ENCODE data around the gene ARHGEF12. TPM values are rescaled to one million over a fixed set of nuclear protein-coding genes. Genes with fewer than 3 reads are reported as not detected.

Gene ARHGEF12
- total RNA-seq, 3 donors from 2014 or later = 88.2 to 119 (median 114) TPM

DNA sequence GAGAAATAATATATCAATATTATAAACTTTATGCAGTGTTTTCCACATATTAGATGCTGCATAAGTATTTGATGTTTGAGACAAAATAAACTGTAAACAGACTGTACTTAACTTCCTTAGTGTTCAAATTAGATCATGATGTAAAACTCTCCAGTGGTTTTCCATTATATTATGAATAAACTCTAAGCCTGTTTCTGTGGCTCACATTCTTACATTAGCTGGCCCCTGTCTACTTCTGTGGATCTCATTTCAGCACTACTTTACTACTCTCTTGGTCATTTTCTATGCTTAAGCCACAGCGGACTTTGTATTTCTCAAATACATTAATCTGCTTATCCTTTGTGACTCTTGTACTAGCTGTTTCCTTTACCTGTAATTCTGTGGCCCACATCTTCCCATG, 55.6 kb downstream of the ARHGEF12 start:
- TF ChIP-seq, protein P1, sequence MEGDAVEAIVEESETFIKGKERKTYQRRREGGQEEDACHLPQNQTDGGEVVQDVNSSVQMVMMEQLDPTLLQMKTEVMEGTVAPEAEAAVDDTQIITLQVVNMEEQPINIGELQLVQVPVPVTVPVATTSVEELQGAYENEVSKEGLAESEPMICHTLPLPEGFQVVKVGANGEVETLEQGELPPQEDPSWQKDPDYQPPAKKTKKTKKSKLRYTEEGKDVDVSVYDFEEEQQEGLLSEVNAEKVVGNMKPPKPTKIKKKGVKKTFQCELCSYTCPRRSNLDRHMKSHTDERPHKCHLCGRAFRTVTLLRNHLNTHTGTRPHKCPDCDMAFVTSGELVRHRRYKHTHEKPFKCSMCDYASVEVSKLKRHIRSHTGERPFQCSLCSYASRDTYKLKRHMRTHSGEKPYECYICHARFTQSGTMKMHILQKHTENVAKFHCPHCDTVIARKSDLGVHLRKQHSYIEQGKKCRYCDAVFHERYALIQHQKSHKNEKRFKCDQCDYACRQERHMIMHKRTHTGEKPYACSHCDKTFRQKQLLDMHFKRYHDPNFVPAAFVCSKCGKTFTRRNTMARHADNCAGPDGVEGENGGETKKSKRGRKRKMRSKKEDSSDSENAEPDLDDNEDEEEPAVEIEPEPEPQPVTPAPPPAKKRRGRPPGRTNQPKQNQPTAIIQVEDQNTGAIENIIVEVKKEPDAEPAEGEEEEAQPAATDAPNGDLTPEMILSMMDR (IDR thresholded peaks at IDR 0.05) = no peak

GRCh38 chr11:120392314-120392713, 56.1 kb downstream of the ARHGEF12 start:
- H3K9me3 ChIP-seq = no peaks in the 10 kb centered on the region
- H3K4me3 ChIP-seq = no peak overlapping the region
- peaks cover 9% of the 10 kb centered on the region for H3K4me1 ChIP-seq (ENCODE audit: low read depth)
- H3K36me3 ChIP-seq (ENCODE audit: low read depth) = no peaks in the 10 kb centered on the region
- intact Hi-C loops (cut with DNase I, micrococcal nuclease) = loop anchor here in 1 of 2 donors (10.0 kb wide), 1 partner anchor 48 kb away; no protein-coding TSS in a partner anchor
- ATAC-seq (no peak), DNase-seq (no peak)
- TF ChIP-seq, protein P1 (IDR thresholded peaks at IDR 0.05) = no peak

More for the DNA sequence above, 55.6 kb downstream of the ARHGEF12 start:
- no peaks in the 10 kb centered on the region for H3K9me3 ChIP-seq
- intact Hi-C loops (cut with DNase I, micrococcal nuclease) = loop anchor here in 1 of 2 donors (10.0 kb wide), 1 partner anchor 47 kb away; no protein-coding TSS in a partner anchor
- ATAC-seq (no peak), DNase-seq (no peak)
- no peaks in the 10 kb centered on the region for H3K36me3 ChIP-seq (ENCODE audit: low read depth)
- peaks cover 9% of the 10 kb centered on the region for H3K4me1 ChIP-seq (ENCODE audit: low read depth)
- H3K4me3 ChIP-seq = no peak overlapping the region

DNA sequence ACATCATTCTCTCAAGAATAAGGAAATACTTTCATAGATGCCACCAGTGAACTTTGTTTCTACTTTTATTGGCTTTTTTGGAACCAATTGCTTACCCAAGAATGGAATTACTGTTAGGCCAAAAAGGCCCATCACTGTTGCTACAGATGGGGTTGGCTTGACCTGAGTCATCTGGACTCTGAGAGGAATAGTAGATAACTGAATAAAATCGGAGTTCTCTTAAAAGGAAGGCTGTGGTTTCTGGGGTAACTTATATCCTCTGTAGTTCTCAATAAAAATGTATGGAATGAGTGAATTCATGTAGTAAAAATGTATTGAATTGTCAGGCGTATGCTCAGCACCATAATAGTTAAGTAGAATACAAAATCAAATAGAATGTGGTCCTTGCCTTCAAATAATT, 56.6 kb downstream of the ARHGEF12 start:
- DNase-seq = no peak
- intact Hi-C loops (cut with DNase I, micrococcal nuclease) = loop anchor here in 1 of 2 donors (10.0 kb wide), 1 partner anchor 48 kb away; no protein-coding TSS in a partner anchor
- no peaks in the 10 kb centered on the region for H3K36me3 ChIP-seq (ENCODE audit: low read depth)
- no peak for ATAC-seq
- H3K4me3 ChIP-seq = no peak overlapping the region
- peaks cover 9% of the 10 kb centered on the region for H3K4me1 ChIP-seq (ENCODE audit: low read depth)
- H3K9me3 ChIP-seq = no peaks in the 10 kb centered on the region
- TF ChIP-seq, protein P1 (IDR thresholded peaks at IDR 0.05) = no peak

- Histone ChIP-seq H3K4me3 (no peak overlapping the region), H3K9me3 (no peaks in the 10 kb centered on the region), H3K4me1 (ENCODE audit: low read depth) (peaks cover 5% of the 10 kb centered on the region), H3K36me3 (ENCODE audit: low read depth) (no peaks in the 10 kb centered on the region)
- intact Hi-C loops (cut with DNase I, micrococcal nuclease) = loop anchor here in 1 of 2 donors (10.0 kb wide), 1 partner anchor 49 kb away; no protein-coding TSS in a partner anchor
- ATAC-seq (no peak), DNase-seq (no peak)
- TF ChIP-seq, protein P1 (IDR thresholded peaks at IDR 0.05) = no peak
Measured at GRCh38 chr11:120394119-120394518, 57.9 kb downstream of the ARHGEF12 start.

- intact Hi-C loops (cut with DNase I, micrococcal nuclease) = loop anchor here in 1 of 2 donors (10.0 kb wide), 1 partner anchor 51 kb away; no protein-coding TSS in a partner anchor
- DNase-seq = no peak
Measured at GRCh38 chr11:120395778-120396177, 59.6 kb downstream of the ARHGEF12 start.

More at GRCh38 chr11:120395778-120396177, 59.6 kb downstream of the ARHGEF12 start:
- no peak for ATAC-seq
- TF ChIP-seq, protein P1 (IDR thresholded peaks at IDR 0.05) = no peak
- Histone ChIP-seq H3K4me1 (ENCODE audit: low read depth) (peaks cover 11% of the 10 kb centered on the region), H3K4me3 (no peak overlapping the region), H3K36me3 (ENCODE audit: low read depth) (no peaks in the 10 kb centered on the region), H3K9me3 (no peaks in the 10 kb centered on the region)

All from mucosa of descending colon (tissue), 3 donors.